Tibial artery (tissue), 4 donors: ENCODE results near the gene ATP11A.
"Not testable (repeated sequence)": the region's sequence is repeated elsewhere in the genome, so short reads cannot be mapped to it uniquely, and the experiment has no call there.

Experiments
- DNase-seq, 2 donors: peaks; one replicate each; pipeline ENCODE4 v3.0.0-alpha.2; 2019
- H3K27ac ChIP-seq, 2 donors: fragments of 200-600 bp; sonication (generic) in 1 of 2; 1 replicate in 1 of 2; 2 replicates in 1 of 2; pipeline ENCODE4 v1.5.1; 2018 to 2019; ENCODE audit warnings: mild to moderate bottlenecking in 1 of 2
- H3K27me3 ChIP-seq, 2 donors: fragments of 200-600 bp; sonication (generic) in 1 of 2; one replicate each; pipeline versions ENCODE4 v1.5.1 to v1.6.0; 2016 to 2019
- H3K36me3 ChIP-seq, 3 donors: fragments of 200-600 bp; sonication (generic) in 2 of 3; one replicate each; pipeline ENCODE4 v1.5.1; 2016 to 2019; ENCODE audit warnings: mild to moderate bottlenecking in 2 of 3
- H3K4me1 ChIP-seq, 4 donors: fragments of 200-600 bp; sonication (generic) in 2 of 4; 1 replicate in 3 of 4; 2 replicates in 1 of 4; pipeline ENCODE4 v1.5.1; 2016 to 2019
- H3K4me3 ChIP-seq, 2 donors: fragments of 200-600 bp; sonication (generic) in 1 of 2; 1 replicate in 1 of 2; 2 replicates in 1 of 2; pipeline ENCODE4 v1.5.1; 2018 to 2019; ENCODE audit warnings: mild to moderate bottlenecking in 2 of 2
- H3K9me3 ChIP-seq, 3 donors: fragments of 200-600 bp; sonication (generic) in 1 of 3; one replicate each; pipeline ENCODE4 v1.5.1; 2016 to 2019
- intact Hi-C: fragments of 100-400 bp; cut with DNase I; formaldehyde crosslinking; loops from one replicate; pipeline ENCODE4 v1.15.0; 2023; ENCODE audit warnings: low total_unique reads
- TF ChIP-seq, protein P1 (sequence below), 2 experiments: fragments of 200-600 bp in 1 of 2; fragments of 450-650 bp in 1 of 2; IDR thresholded peaks; one replicate each; pipeline ENCODE4 v1.5.1; 2017 to 2019; ENCODE audit warnings: antibody characterized with exemption in 2 of 2, mild to moderate bottlenecking in 1 of 2, moderate library complexity in 1 of 2

Gene ATP11A

GRCh38 chr13:112671359-112671758 is 18.5 kb upstream of the ATP11A start:
- H3K27me3 ChIP-seq = peaks cover 0 to 27% of the 10 kb centered on the region in 2 donors
- peak in 1 of 2 donors; percentile 4 for DNase-seq
- H3K4me3 ChIP-seq = no peak overlapping the region
- intact Hi-C loops = no loop called here
- no peaks in the 10 kb centered on the region for H3K4me1 ChIP-seq
- no peaks in the 10 kb centered on the region for H3K9me3 ChIP-seq
- no peaks in the 10 kb centered on the region for H3K36me3 ChIP-seq
- no peak overlapping the region for H3K27ac ChIP-seq
- TF ChIP-seq, protein P1, sequence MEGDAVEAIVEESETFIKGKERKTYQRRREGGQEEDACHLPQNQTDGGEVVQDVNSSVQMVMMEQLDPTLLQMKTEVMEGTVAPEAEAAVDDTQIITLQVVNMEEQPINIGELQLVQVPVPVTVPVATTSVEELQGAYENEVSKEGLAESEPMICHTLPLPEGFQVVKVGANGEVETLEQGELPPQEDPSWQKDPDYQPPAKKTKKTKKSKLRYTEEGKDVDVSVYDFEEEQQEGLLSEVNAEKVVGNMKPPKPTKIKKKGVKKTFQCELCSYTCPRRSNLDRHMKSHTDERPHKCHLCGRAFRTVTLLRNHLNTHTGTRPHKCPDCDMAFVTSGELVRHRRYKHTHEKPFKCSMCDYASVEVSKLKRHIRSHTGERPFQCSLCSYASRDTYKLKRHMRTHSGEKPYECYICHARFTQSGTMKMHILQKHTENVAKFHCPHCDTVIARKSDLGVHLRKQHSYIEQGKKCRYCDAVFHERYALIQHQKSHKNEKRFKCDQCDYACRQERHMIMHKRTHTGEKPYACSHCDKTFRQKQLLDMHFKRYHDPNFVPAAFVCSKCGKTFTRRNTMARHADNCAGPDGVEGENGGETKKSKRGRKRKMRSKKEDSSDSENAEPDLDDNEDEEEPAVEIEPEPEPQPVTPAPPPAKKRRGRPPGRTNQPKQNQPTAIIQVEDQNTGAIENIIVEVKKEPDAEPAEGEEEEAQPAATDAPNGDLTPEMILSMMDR (IDR thresholded peaks at IDR 0.05) = no peak

DNA sequence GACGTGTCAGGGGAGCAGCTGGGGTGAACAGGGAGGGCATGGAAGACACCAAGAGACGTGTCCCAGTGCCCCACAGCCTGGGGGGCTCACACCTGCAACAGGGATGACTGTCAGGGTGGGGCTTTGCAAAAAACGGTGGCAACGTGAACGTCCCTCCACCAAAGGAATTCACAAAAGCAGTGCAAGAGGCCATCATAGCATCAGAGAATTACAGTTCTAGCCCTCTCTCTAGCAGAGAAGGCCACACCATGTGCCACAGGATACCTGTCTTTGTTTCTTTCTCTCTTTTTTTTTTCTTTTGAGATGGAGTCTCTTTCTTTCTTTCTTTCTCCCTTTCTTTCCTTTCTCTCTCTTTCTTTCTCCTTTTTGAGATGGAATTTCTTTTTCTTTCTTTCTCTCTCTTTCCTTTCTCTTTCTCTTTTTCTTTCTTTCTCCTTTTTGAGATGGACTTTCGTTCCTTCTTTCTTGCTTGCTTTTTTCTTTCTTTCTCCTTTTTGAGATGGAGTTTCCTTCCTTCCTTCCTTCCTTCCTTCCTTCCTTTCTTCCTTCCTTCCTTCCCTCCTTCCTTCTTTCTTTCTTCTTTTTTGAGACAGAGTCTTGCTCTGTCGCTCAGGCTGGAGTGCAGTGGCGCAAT is 17.1 kb upstream of the ATP11A start:
- TF ChIP-seq, protein P1 (IDR thresholded peaks at IDR 0.05) = no peak
- Histone ChIP-seq H3K9me3 (no peaks in the 10 kb centered on the region), H3K27ac (no peak overlapping the region), H3K4me3 (no peak overlapping the region), H3K36me3 (no peaks in the 10 kb centered on the region), H3K27me3 (peaks cover 0 to 30% of the 10 kb centered on the region in 2 donors), H3K4me1 (no peaks in the 10 kb centered on the region)
- no peak for DNase-seq
- intact Hi-C loops = no loop called here

- intact Hi-C loops = no loop called here
- peak in 1 of 2 donors; percentile 1 for DNase-seq
- no peak overlapping the region for H3K4me3 ChIP-seq
- TF ChIP-seq, protein P1 (IDR thresholded peaks at IDR 0.05) = no peak
- H3K27me3 ChIP-seq = peaks cover 0 to 30% of the 10 kb centered on the region in 2 donors
- no peak overlapping the region for H3K27ac ChIP-seq
- no peaks in the 10 kb centered on the region for H3K4me1 ChIP-seq
- no peaks in the 10 kb centered on the region for H3K9me3 ChIP-seq
- no peaks in the 10 kb centered on the region for H3K36me3 ChIP-seq
These were observed 15.1 kb upstream of the ATP11A start for GRCh38 chr13:112674412-112675365.

GRCh38 chr13:112675366-112675756 is 14.5 kb upstream of the ATP11A start:
- peaks cover 0 to 25% of the 10 kb centered on the region in 2 donors for H3K27me3 ChIP-seq
- no peaks in the 10 kb centered on the region for H3K9me3 ChIP-seq
- no peak overlapping the region for H3K4me3 ChIP-seq
- TF ChIP-seq, protein P1 (IDR thresholded peaks at IDR 0.05) = no peak
- no peaks in the 10 kb centered on the region for H3K4me1 ChIP-seq
- H3K36me3 ChIP-seq = no peaks in the 10 kb centered on the region
- no peak overlapping the region for H3K27ac ChIP-seq
- DNase-seq = peak in 1 of 2 donors; percentile 7
- intact Hi-C loops = no loop called here

GRCh38 chr13:112677421-112677962 is 12.3 kb upstream of the ATP11A start:
- H3K27ac ChIP-seq, H3K4me1 ChIP-seq, intact Hi-C loops, H3K4me3 ChIP-seq, H3K9me3 ChIP-seq, H3K36me3 ChIP-seq: not testable (repeated sequence)
- H3K27me3 ChIP-seq = peaks cover 0 to 18% of the 10 kb centered on the region in 2 donors
- DNase-seq = peak in 1 of 2 donors; percentile 2

GRCh38 chr13:112679381-112679780 is 10.5 kb upstream of the ATP11A start:
- Histone ChIP-seq H3K4me3 (no peak overlapping the region), H3K36me3 (no peaks in the 10 kb centered on the region), H3K4me1 (no peaks in the 10 kb centered on the region), H3K27me3 (peaks cover 0 to 5% of the 10 kb centered on the region in 2 donors), H3K9me3 (no peaks in the 10 kb centered on the region), H3K27ac (no peak overlapping the region)
- TF ChIP-seq, protein P1 (IDR thresholded peaks at IDR 0.05) = no peak
- intact Hi-C loops = no loop called here
- peak in 1 of 2 donors; percentile 12 for DNase-seq
